GM18498 (cell line): ENCODE results near the gene MLF2.

ENCODE experiments used
- ATAC-seq: cut with Tn5 transposase; IDR thresholded peaks from one replicate; pipeline ENCODE4 v1.9.1; 2021; ENCODE audit warnings: mild to moderate bottlenecking, moderate library complexity; ENCODE audit not compliant: unreplicated experiment

The MLF2 gene

DNA sequence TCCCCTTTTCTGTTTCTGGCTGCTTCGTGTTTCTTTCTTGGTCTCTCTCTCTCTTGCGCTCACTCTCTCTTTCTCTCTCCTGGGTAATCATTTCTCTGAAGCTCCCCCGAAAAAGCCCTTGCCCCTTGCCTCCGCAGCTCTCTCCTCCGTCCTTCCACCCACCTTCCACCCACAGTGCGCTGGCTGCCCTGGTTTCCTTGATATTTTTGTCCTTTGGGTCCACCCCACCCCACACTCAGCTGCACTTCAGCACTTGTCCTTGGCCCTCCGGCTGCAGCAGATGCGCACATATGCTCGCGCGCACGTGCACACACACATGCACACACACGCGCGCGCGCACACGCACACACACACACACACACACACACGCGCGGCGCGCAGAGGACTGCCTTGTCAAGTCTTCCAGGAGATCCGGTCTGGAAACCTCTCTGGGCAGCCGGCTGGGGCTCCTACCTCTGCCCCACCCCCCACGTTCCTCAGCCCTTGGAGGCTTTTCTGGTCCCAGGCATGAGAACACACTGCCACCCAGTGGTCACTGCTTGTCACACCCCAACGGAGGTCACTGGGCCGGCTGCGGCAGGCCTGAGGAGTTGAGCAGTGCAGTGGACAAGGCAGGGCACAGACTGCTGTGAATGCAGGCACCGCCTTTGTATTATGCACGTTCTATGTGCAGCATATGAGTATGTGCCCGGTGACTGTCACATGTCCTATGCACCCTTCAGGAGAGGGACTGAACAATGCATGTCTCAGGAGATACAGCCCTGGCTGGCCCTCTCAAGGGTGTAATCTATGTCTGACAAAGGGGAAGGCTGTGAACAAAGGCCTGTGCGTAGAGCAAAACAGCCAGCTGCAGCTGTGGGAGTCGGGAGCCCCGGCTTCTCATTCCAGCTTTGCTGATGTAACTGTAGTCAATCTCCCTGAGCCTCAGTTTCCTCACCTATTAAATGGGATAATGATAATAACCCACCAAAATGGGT is 25.9 kb upstream of the MLF2 start:
- ATAC-seq: peak; percentile 77

DNA sequence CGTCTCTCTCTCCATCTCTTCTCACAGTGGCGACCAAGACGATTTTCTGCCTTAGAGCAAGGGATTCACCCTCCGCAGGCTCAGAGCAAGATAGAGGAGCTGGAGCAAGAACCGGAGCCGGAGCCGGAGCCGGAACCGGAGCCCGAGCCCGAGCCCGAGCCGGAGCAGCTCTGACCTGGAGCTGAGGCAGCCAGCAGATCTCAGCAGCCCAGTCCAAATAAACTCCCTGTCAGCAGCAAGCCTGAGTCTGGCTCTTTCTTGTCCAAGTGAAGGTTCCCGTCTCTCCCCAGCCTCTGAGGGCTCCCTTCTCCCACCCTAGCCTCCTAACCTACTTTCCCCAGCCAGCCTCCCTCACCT is 25.3 kb upstream of the MLF2 start:
- no peak for ATAC-seq

DNA sequence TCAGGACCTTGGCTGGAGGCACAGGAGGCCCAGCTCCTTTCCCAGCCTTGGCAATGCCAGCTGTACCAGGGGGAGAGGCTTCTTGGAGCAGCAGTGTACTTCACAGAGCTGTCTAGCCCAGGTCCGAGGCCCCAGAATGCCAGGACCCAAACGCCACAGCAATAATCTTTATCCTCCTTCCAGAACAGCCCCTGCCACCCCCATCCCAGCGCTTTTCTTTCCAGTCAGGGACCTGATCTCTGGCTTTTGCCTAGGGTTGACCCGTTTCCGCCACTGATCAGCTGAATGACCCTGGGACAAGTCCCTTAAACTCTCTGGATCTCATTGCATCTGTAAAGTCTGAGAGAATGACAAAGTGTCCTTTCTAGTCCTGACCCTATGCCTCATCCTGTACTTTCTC is 24.4 kb upstream of the MLF2 start:
- ATAC-seq: no peak

DNA sequence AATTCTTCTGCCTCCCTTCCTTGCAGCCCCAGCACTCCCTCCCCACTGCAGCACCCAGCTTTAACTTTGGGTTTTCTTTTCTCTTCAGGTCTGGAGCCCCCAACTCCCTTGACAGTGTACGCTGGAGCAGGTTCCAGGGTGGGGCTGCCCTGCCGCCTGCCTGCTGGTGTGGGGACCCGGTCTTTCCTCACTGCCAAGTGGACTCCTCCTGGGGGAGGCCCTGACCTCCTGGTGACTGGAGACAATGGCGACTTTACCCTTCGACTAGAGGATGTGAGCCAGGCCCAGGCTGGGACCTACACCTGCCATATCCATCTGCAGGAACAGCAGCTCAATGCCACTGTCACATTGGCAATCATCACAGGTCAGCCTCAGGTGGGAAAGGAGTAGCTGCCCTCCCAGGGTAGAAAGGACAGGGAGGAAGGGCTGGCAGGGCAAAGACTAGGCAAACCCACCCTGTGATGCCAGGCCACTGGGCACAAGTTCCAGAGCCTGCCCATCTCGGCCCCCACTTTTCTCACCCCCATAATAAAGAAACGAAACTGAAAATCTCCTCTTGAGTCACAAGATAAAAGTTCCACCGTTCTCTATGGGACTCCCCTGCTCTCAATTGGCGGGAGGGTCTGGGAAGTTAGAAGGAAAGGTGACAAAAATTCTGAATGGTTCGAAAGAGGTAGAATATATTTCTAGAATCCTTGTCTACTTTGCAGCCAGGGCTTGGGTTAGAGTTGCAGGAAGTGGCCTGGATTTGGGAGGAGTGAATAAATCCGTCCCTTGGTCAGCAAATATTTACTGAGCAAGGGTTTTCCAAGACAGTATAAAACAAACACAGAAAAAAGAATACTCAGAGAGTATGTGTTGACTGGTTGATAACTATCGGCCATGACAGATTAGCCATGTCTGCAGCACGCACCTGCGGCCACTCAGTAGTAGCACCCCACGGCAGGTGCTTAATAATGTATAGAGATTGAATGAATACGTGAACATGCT is 22.5 kb upstream of the MLF2 start:
- ATAC-seq: no peak

DNA sequence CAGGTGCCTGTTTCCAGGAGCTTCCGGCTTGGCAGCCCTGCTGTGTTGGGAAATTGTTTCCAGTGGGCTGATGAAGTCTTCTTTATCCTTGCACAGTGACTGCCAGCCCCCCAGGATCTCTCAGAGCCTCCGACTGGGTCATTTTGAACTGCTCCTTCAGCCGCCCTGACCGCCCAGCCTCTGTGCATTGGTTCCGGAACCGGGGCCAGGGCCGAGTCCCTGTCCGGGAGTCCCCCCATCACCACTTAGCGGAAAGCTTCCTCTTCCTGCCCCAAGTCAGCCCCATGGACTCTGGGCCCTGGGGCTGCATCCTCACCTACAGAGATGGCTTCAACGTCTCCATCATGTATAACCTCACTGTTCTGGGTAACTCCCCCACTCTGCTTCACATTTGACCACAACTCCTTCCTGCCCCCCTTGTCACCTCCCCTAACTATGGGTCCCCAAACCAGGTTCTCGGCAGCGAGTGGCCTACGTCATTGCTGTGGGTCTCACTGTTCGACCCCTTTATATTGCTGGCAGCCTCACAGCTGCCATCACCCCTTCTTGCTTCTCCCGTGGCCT is 21.6 kb upstream of the MLF2 start:
- no peak for ATAC-seq

DNA sequence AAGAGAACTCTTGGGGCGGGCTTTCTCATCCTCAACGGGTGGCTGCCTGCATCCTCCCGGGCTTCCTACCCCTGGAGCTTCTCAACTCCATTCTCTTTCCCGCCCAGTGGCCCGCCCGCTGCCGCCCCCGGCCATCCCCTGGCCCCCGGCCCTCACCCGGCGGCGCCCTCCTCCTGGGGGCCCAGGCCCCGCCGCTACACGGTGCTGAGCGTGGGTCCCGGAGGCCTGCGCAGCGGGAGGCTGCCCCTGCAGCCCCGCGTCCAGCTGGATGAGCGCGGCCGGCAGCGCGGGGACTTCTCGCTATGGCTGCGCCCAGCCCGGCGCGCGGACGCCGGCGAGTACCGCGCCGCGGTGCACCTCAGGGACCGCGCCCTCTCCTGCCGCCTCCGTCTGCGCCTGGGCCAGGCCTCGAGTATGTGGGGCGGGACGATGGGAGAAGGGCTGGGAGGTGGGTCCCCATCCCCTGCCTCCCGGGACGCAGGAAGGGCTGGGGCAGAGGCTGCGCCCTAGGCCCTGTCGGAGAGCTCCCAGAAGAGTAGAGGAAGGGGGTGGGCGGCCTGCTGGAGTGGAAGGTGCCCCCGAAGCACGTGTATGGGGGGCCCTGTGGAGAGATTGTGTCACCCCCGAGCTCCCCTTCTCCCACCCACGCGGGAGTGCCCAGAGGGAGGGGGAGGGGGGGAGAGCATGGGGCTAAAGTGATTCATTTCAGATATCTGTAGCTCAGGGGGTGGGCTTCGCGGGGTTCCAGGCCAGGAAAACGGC is 20.8 kb upstream of the MLF2 start:
- no peak for ATAC-seq

DNA sequence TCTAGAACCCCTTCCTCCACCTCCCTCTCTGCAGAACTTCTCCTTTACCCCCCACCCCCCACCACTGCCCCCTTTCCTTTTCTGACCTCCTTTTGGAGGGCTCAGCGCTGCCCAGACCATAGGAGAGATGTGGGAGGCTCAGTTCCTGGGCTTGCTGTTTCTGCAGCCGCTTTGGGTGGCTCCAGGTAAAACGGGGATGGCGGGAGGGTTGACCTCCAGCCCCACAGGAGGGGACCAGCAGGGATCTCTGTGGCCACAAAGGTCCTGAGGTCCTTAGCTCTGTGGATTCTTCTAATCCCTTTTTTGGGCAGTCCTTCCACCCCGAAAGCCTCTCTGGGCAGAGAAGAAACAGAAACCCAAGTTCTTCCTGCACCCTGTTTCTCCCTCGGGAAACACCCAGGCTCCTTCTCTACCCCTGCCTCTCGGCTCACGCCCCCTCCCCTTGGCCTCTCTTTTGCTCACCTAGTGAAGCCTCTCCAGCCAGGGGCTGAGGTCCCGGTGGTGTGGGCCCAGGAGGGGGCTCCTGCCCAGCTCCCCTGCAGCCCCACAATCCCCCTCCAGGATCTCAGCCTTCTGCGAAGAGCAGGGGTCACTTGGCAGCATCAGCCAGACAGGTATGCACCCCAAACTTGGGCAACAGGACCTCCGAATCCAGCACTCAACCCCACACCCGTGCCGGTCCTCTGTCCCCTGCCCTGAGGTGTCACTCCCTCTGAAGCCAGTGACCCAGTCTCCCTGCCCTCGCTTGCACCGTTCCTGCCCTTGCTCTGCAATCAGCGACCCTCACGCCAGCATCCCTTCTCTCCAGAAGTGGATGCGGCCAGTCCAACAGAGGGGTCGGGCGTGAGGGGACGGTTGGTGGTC is 20.0 kb upstream of the MLF2 start:
- ATAC-seq: no peak

DNA sequence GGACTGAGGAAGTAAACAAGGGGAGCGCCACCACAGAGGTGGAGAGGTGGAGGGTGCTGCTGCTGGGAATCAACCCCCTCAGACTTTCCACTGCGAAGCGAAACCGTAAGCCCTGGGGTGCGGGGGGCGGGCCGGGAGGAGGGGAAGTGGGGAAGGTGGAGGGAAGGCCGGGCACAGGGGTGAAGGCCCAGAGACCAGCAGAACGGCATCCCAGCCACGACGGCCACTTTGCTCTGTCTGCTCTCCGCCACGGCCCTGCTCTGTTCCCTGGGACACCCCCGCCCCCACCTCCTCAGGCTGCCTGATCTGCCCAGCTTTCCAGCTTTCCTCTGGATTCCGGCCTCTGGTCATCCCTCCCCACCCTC is 19.4 kb upstream of the MLF2 start, which contains the start of gene LAG3:
TSS of gene LAG3 (plus strand) at position 190 of the 365 bp plus-strand sequence. CDS start 333 bp downstream, outside the sequence.
- no peak for ATAC-seq

DNA sequence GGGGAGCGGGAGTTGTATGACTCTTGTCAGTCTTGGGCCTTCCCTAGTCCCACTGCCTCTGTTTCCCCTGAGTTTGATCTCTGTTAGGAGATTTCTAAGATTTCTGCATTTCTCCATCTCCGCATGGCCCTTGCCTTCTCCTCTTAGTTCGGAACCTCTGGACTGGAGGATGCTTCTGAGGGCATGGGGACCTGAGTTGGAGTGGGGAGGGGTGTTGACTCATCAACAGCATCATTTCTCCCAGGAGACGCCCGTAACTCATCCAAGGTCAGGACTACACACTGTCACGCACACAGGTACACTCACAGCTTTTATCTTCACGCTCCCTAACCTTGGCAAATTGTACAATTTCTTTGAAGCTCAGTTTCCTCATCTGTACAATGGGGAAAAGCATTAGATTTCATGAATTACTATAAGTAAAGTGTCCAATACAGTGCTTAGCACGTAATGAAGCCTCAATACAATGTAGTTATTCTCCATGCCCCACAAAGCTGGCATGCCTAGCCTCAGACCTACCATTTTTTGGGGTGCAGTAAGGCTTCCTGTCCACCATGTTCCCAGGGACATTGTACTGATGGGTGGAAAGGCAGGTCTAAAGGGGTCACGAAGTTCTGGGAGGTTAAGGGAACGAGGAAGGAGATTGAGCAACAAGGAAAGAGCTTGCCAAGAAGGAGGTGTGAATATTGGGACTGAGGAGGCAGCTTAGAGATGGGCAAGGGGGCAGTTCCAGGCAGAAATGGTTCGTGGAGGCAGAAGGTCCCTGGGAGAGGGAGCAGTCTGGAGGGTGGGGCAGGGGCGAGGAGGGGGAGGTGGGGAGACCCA is 18.8 kb upstream of the MLF2 start:
- ATAC-seq: no peak

DNA sequence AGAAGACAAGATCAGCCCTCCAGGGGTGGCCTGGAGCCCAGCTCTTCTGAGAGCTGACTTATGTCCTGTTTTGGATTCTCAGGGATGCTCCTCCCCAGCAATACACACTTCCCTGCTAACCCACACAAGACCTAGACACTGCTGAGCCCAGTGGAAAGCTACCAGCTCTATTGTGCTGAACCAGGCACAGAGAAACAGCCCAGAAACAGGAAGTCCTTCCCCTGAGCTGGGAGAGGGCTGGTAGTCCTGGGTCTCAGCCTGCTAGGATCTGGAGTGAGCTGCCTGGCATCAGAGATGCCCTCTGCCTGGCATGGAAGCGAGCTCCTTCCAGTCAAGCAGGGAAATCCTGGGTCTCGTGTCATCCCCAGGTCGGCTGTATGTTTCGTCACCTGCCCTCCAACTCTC is 18.2 kb upstream of the MLF2 start:
- no peak for ATAC-seq

DNA sequence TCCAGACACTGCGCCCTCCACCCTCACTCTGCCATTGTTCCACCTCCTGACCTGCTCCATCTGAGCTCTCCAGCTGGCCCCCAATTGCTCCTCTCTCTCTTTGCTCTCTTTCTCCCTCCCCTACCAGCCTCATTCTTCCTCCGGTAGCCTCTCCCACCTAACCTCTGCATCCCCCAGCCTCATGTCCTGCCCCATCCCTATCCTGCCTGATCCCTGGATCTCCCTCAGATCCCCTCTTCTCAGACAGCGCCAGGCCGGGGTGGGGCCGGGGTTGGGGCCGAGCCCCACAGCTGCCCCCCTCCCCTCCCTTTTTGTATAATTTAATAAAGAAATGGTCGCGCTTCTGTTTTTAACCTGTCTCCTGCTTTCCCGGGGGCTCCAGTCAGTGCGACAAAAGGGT is 17.7 kb upstream of the MLF2 start:
- ATAC-seq: no peak

DNA sequence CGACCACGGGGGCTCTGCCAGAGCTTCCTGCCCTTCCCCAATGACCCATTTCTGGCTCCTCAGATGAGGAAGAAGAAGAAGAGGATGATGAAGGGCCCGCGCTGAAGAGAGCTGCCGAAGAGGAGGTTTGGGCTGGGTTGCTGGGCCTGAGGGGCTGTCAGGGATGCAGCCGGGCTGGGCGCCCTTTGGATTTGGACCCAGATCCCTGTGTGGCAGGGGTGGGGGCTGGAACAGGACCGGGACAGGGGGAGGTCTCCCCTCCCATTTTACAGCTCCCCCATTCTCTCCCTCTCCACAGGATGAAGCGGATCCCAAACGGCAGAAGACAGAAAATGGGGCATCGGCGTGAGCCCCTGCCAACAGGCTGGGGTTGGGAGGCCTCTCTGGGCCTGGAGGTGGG is 17.2 kb upstream of the MLF2 start:
- no peak for ATAC-seq

DNA sequence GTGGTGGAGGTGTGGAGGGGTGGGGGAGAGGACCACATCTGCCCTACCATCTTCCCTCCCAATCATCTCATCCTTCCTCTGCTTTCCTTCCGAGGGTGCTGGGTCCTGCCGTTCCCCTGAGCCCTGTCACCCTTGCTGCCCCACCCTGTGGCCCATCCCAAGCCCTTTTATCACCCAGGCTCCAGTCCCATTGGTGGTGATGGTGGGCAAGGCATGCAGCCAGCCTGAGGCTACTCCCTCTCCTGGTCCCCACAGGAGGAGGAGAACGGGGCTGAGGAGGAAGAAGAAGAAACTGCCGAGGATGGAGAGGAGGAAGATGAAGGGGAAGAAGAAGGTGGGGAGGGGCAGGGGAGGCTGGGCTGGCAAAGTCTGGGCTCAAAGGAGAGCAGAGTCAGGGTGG is 16.7 kb upstream of the MLF2 start:
- ATAC-seq: no peak

DNA sequence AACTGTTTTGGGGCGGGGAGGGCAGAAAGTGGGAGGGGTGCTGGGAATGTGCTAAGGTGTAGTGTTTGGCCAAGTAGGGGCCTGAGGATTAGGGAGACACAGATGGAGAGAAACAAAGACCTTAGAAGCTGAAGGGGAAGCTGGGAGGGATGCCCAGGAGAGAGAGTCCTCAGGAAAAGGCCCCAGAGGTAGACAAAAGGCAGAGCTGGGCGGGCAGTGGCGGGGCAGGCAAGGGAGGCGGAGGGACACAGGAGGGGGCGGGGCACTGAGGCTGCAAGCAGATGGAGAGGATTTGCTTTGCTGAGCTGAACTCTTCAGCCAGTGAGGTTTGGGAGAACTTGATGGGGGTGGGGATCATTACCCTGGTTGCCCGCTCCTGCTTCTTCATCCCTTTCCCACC is 16.0 kb upstream of the MLF2 start:
- no peak for ATAC-seq

DNA sequence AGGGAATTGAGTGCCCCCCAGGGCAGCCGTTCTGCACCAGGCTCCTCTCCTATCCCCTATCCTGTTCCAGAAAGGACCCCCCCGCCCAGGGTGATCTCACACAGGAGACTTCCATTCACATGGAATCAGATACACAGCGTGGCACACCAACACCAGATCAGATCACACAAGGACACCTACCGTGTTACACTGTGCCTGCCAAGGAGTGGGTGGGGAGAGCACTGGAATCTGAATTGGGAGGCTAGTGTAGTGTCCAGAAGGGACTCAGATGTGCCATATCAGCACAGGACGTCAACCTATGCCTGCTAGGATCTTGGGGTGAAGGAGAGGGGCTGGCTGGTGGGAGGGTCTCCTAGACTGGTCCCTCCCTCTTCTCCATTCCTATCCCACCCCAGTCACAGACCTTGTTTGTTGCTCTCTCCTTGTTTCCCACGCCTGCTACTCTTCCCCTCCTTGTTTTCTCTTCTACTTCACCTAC is 15.5 kb upstream of the MLF2 start:
- ATAC-seq: no peak

DNA sequence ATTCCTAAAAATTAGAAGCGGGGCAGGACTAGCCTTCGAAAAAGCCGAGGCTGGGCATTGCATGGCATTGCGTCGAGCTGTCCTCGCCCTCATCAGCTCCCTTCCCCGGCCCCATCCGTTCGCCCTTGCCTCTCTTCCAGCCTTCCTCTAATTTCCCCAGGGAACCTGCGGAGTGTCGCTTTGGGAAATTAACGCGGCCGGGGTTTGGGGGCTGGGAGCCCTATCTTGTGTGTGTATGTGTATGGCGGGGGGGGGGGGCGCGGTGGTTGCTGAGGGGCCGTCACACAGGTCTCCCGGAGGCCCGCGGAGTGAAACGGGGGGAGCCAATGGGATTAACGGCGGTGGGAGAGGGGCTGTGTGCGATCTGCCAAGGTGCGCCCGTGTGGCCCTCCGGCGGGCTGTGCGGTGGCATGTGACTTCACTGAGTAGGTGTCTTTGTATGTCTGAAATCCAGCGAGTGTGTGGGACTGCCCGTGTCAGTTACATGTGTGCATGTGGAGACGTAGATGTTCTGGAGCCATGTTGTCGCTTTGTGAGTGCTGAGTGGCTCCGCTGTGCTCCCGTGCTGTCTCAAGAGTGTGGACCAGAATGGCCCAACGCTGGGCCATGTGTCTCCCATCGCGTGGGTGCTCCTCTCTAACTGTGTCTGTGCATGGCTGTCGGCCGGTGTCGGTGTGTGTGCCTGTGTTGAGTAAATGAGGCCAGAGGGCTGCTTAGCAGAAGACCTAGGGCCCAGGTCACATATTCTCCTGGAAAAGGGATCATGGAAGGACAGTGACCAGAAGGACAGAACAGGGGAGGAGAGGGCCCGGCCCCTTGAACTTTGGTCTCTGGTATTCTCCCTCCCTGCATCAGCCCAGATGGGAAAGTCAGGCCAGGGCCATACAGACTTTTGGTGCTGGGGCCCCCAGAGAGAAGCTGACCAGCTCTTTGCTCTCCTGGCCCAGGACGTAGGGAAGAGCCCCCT is 14.7 kb upstream of the MLF2 start:
- no peak for ATAC-seq

DNA sequence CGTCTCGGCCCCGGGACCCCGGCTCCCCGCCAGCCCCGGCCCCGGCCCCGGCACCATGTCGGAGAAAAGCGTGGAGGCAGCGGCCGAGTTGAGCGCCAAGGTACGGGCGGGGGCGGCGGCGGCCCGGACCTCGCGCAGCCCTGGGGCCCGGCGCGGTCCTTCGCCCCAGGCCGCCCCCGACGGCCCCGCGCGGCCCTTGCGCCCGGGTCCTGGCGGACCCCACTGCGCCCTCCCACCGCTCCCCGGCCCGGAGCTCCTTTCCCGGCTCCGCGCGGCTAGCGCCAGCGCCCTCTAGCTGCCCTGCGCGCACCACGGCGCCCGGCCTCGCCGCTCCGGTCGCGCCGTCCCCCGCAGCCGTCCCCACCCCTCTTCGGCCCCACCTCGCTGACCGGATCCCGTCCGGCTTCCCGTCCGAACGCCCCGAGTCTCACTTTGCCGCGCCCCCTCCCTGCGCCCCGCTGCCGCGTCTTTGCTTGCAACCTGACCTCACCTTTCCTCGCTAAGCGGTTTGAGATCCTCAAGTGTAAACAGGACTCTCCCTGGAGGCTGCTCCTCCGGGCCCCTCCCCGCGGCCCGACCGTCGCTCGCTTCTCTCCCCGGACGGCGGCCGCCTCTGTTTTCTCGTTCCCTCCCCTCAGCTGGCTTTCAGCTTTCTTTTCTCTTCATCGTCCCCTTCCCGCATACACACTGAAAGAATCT is 13.9 kb upstream of the MLF2 start:
- ATAC-seq: peak; percentile 50
